HS-27A (cell line): ENCODE data around the gene TEKT3.

ENCODE experiments used
- DNase-seq: peaks from one replicate; pipeline ENCODE4 v3.0.0-alpha.2; 2012; ENCODE audit warnings: low read depth, missing footprints

The TEKT3 gene

GRCh38 chr17:15265131-15265530 is 76.3 kb downstream of the TEKT3 start, which contains the start of gene PMP22:
TSS of gene PMP22 (minus strand) at chr17:15265326. CDS start at chr17:15260727, 4,599 bp downstream.
- DNase-seq = no peak

GRCh38 chr17:15264542-15264941 is 76.9 kb downstream of the TEKT3 start:
- no peak for DNase-seq

- DNase-seq = no peak
Observed at GRCh38 chr17:15263680-15264079, 77.7 kb downstream of the TEKT3 start.

- DNase-seq = peak; percentile 70
Observed at GRCh38 chr17:15263206-15263579, 78.2 kb downstream of the TEKT3 start.

- peak; percentile 92 for DNase-seq
Observed at GRCh38 chr17:15262291-15263205, 78.8 kb downstream of the TEKT3 start.

GRCh38 chr17:15261802-15262290 is 79.6 kb downstream of the TEKT3 start:
- peak; percentile 51 for DNase-seq

GRCh38 chr17:15261258-15261801 is 80.1 kb downstream of the TEKT3 start:
- peak; percentile 50 for DNase-seq

GRCh38 chr17:15260376-15261257 is 80.8 kb downstream of the TEKT3 start:
- peak; percentile 88 for DNase-seq

- no peak for DNase-seq
Observed at GRCh38 chr17:15257796-15258512, 83.4 kb downstream of the TEKT3 start.

GRCh38 chr17:15257258-15257788 is 84.1 kb downstream of the TEKT3 start:
- DNase-seq = peak; percentile 91

GRCh38 chr17:15256689-15257088 is 84.7 kb downstream of the TEKT3 start:
- no peak for DNase-seq

- no peak for DNase-seq
Observed at GRCh38 chr17:15255713-15256454, 85.5 kb downstream of the TEKT3 start.
